Skeletal muscle satellite cell (primary cell): Measurements from ENCODE around the gene ADGRL1.
"Not testable (repeated sequence)": the region's sequence is repeated elsewhere in the genome, so short reads cannot be mapped to it uniquely, and the experiment has no call there.

Experiments used
- H3K27me3 ChIP-seq: 2 replicates; pipeline ENCODE4 v1.7.0; 2013; ENCODE audit warnings: low read length; ENCODE audit not compliant: control insufficient read depth, insufficient read depth
- H3K36me3 ChIP-seq: 2 replicates; pipeline ENCODE4 v1.7.0; 2013; ENCODE audit warnings: mild to moderate bottlenecking, control low read depth, low read length; ENCODE audit not compliant: insufficient read depth
- H3K4me1 ChIP-seq: 2 replicates; pipeline ENCODE4 v1.7.0; 2013; ENCODE audit warnings: low read length; ENCODE audit not compliant: control insufficient read depth, insufficient read depth
- H3K4me2 ChIP-seq: 2 replicates; pipeline ENCODE4 v1.7.0; 2013; ENCODE audit warnings: mild to moderate bottlenecking, low read length
- H3K4me3 ChIP-seq: 2 replicates; pipeline ENCODE4 v1.7.0; 2013; ENCODE audit warnings: low read length
- H3K9ac ChIP-seq: 2 replicates; pipeline ENCODE4 v1.7.0; 2013; ENCODE audit warnings: mild to moderate bottlenecking, low read depth, low read length, moderate library complexity
- H3K9me3 ChIP-seq: replicated peaks from 2 replicates; pipeline ENCODE4 v1.7.0; 2013; ENCODE audit warnings: mild to moderate bottlenecking, control low read depth, low read length

The ADGRL1 gene

GRCh38 chr19:14155371-14155770 lies 50.6 kb downstream of the ADGRL1 start:
- Histone ChIP-seq H3K4me1 (no peaks in the 10 kb centered on the region), H3K9ac (no peak overlapping the region), H3K4me2 (no peak overlapping the region), H3K9me3 (no peaks in the 10 kb centered on the region), H3K4me3 (no peak overlapping the region), H3K27me3 (peaks cover 4% of the 10 kb centered on the region), H3K36me3 (peaks cover 2% of the 10 kb centered on the region)

GRCh38 chr19:14152713-14153112 lies 53.3 kb downstream of the ADGRL1 start:
- no peak overlapping the region for H3K4me3 ChIP-seq
- H3K9me3 ChIP-seq = no peaks in the 10 kb centered on the region
- no peaks in the 10 kb centered on the region for H3K27me3 ChIP-seq
- no peak overlapping the region for H3K9ac ChIP-seq
- H3K36me3 ChIP-seq = no peaks in the 10 kb centered on the region
- H3K4me1 ChIP-seq = peaks cover 10% of the 10 kb centered on the region
- no peak overlapping the region for H3K4me2 ChIP-seq

- H3K9me3 ChIP-seq = no peaks in the 10 kb centered on the region
- H3K4me3 ChIP-seq = no peak overlapping the region
These were observed 55.0 kb downstream of the ADGRL1 start for GRCh38 chr19:14150770-14151661.

GRCh38 chr19:14150041-14150769 lies 55.8 kb downstream of the ADGRL1 start:
- Histone ChIP-seq H3K27me3 (no peaks in the 10 kb centered on the region), H3K4me3 (no peak overlapping the region), H3K4me2 (peak overlapping the region; percentile 43), H3K9me3 (no peaks in the 10 kb centered on the region), H3K4me1 (peaks cover 19% of the 10 kb centered on the region), H3K9ac (peak overlapping the region; percentile 33), H3K36me3 (no peaks in the 10 kb centered on the region)

More at GRCh38 chr19:14150770-14151661, 55.0 kb downstream of the ADGRL1 start:
- no peak overlapping the region for H3K9ac ChIP-seq
- H3K4me2 ChIP-seq = no peak overlapping the region
- no peaks in the 10 kb centered on the region for H3K36me3 ChIP-seq
- H3K4me1 ChIP-seq = peaks cover 19% of the 10 kb centered on the region
- H3K27me3 ChIP-seq = no peaks in the 10 kb centered on the region

- Histone ChIP-seq H3K9me3 (no peaks in the 10 kb centered on the region), H3K27me3 (no peaks in the 10 kb centered on the region), H3K4me1 (peaks cover 19% of the 10 kb centered on the region), H3K4me3 (no peak overlapping the region), H3K9ac (peak overlapping the region; percentile 33), H3K36me3 (no peaks in the 10 kb centered on the region), H3K4me2 (peak overlapping the region; percentile 43)
These were observed 56.4 kb downstream of the ADGRL1 start for GRCh38 chr19:14149509-14149994.

- peak overlapping the region; percentile 43 for H3K4me2 ChIP-seq
- no peaks in the 10 kb centered on the region for H3K9me3 ChIP-seq
- no peaks in the 10 kb centered on the region for H3K36me3 ChIP-seq
- H3K4me1 ChIP-seq = peaks cover 19% of the 10 kb centered on the region
- H3K9ac ChIP-seq = peak overlapping the region; percentile 33
- H3K4me3 ChIP-seq = no peak overlapping the region
- H3K27me3 ChIP-seq = no peaks in the 10 kb centered on the region
These were observed 57.1 kb downstream of the ADGRL1 start for GRCh38 chr19:14148751-14149410.

GRCh38 chr19:14147797-14148605 lies 58.0 kb downstream of the ADGRL1 start:
- Histone ChIP-seq H3K9ac (no peak overlapping the region), H3K36me3 (no peaks in the 10 kb centered on the region), H3K27me3 (no peaks in the 10 kb centered on the region), H3K4me2 (no peak overlapping the region), H3K4me3 (no peak overlapping the region), H3K4me1 (peaks cover 19% of the 10 kb centered on the region), H3K9me3 (no peaks in the 10 kb centered on the region)

- Histone ChIP-seq H3K27me3 (no peaks in the 10 kb centered on the region), H3K9me3 (no peaks in the 10 kb centered on the region), H3K9ac (no peak overlapping the region), H3K36me3 (no peaks in the 10 kb centered on the region), H3K4me3 (no peak overlapping the region), H3K4me1 (peaks cover 19% of the 10 kb centered on the region), H3K4me2 (no peak overlapping the region)
These were observed 59.2 kb downstream of the ADGRL1 start for GRCh38 chr19:14146789-14147216.

GRCh38 chr19:14146169-14146568 lies 59.8 kb downstream of the ADGRL1 start:
- not testable (repeated sequence) for H3K27me3 ChIP-seq, H3K4me2 ChIP-seq, H3K9ac ChIP-seq, H3K9me3 ChIP-seq, H3K36me3 ChIP-seq, H3K4me3 ChIP-seq
- H3K4me1 ChIP-seq = peaks cover 19% of the 10 kb centered on the region

- Histone ChIP-seq H3K36me3 (no peaks in the 10 kb centered on the region), H3K9me3 (no peaks in the 10 kb centered on the region), H3K27me3 (no peaks in the 10 kb centered on the region), H3K4me1 (peaks cover 19% of the 10 kb centered on the region), H3K9ac (no peak overlapping the region), H3K4me3 (no peak overlapping the region), H3K4me2 (no peak overlapping the region)
These were observed 60.6 kb downstream of the ADGRL1 start for GRCh38 chr19:14145381-14145780.
